Naive B cell (primary cell): ENCODE results near the gene SLC9A5. TPM values are rescaled to one million over a fixed set of nuclear protein-coding genes. Genes with fewer than 3 reads are reported as not detected.

Source experiments
- ATAC-seq, 2 donors: fragments of 150-1000 bp; cut with Tn5 transposase; 2 replicates each; pipeline ENCODE4 v1.10.0; 2021; ENCODE audit warnings: low read depth in 2 of 2, mild to moderate bottlenecking in 2 of 2, moderate library complexity in 2 of 2
- DNase-seq: peaks from one replicate; pipeline ENCODE4 v3.0.0; 2022
- H3K27ac Mint-ChIP-seq, 6 donors: one replicate each; pipeline ENCODE4 v1.8.0; 2020 to 2022; ENCODE audit warnings: mild to moderate bottlenecking in 6 of 6, mixed read lengths in 6 of 6, moderate library complexity in 5 of 6, inconsistent platforms in 2 of 6
- H3K27me3 Mint-ChIP-seq, 3 donors: one replicate each; pipeline ENCODE4 v1.8.0; 2021 to 2022; ENCODE audit warnings: mixed read lengths in 3 of 3, mild to moderate bottlenecking in 1 of 3
- H3K36me3 Mint-ChIP-seq, 2 donors: one replicate each; pipeline ENCODE4 v1.8.0; 2020 to 2022; ENCODE audit warnings: mixed read lengths in 2 of 2, inconsistent platforms in 1 of 2, mild to moderate bottlenecking in 1 of 2
- H3K4me1 Mint-ChIP-seq, 3 donors: one replicate each; pipeline ENCODE4 v1.8.0; 2020 to 2022; ENCODE audit warnings: mixed read lengths in 3 of 3, inconsistent platforms in 1 of 3, mild to moderate bottlenecking in 1 of 3, moderate library complexity in 1 of 3
- H3K4me3 Mint-ChIP-seq, 8 donors: one replicate each; pipeline ENCODE4 v1.8.0; 2020 to 2022; ENCODE audit warnings: mild to moderate bottlenecking in 8 of 8, mixed read lengths in 8 of 8, moderate library complexity in 8 of 8, inconsistent platforms in 2 of 8
- H3K9me3 Mint-ChIP-seq, 7 donors: one replicate each; pipeline ENCODE4 v1.8.0; 2020 to 2022; ENCODE audit warnings: mixed read lengths in 7 of 7, mild to moderate bottlenecking in 5 of 7, inconsistent platforms in 2 of 7, moderate library complexity in 1 of 7
- polyA plus RNA-seq, 6 donors: library from polyadenylated mRNA; unstranded; fragments of 300-500 nt; fragmentation: Illumina TruSeq; gene quantifications; one replicate each; pipeline ENCODE4 v1.2.3, GENCODE V29; 2021; ENCODE audit warnings: low read depth in 6 of 6

The SLC9A5 gene
- polyA plus RNA-seq, 6 donors from 2014 or later = 0.08 to 0.14 (median 0.10) TPM; not detected in 2

DNA sequence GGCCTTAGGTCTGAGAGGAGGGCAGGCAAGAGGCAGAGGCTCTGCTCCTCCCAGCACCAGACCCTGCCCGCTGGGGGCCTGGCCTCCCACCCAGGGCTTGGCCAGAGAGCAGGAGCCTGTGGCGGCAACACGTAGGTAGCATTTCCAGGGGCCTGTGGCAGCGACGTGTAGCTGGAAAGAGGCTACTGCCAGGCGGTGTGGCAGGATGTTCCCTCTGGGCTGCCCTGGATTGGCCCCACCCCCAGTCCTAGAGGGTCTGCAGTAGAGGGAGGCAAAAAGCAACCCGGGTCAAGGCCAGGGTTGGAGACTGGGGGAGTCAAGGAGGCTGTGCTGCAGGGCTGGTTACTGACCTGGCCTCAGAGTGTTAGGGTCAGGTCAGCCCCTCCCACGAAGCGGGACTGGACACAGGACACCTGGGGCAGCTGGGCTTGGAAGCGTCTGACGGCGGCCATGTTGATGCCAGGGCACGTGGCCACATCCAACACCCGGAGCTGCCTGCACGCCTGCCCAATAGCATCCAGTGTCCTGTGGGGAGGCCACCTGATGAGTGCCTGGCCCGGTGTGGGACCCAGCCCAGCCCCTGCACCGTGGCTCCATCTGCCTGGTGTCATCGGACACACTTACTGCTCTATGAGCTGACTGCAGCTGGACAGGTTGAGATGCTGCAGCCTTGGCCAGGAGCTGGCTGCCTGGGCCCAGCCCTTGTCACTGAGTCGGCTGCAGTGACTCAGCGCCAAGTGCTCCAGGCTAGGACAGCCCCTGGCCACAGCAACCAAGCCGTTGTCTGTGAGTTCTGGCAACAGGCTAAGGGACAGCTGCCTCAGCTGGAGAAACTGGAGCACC is 41.3 kb upstream of the SLC9A5 start:
- ATAC-seq (no peak), DNase-seq (no peak)
- H3K27ac Mint-ChIP-seq = no peak overlapping the region

DNA sequence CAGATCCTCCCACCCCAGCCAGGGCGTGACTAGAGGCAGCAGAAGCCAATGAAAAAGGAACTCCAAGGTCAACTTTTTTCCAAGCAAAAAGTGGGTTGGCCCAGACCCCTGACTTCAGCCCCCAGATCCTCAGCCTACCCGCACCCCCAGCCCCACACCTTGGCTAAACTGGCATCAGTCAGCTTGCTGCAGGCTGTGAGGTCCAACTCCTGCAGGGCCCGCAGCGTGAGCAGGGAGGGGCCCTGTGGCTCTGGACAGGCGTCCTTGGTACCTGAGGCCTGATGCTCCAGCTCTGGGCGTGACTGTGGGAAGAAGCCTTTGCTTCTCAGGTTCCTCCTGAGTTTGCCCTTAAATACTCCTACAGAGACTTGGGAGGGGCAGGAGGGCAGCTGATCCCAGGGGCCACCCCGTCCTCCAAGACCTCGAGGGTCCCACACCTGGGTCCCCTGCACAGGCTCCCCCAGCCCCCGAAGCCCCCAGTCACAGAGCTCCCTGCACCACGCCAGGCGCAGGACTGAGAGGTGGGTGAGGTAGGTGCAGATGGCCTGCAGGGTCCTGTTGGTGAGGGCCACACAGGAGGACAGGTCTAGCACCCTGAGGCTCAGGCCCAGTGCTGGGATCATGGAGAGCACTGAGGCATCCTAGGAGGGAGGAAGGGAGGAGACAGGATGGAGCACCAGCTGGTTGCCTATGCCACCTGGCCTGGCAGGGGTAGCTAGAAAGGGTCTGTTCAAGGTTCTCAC is 40.5 kb upstream of the SLC9A5 start:
- Mint-ChIP-seq H3K27ac (peak overlapping the region in 1 of 6 donors; percentile 59), H3K27me3 (no peaks in the 10 kb centered on the region), H3K4me1 (peaks cover 0 to 3% (median 0%) of the 10 kb centered on the region in 3 donors), H3K36me3 (no peaks in the 10 kb centered on the region), H3K4me3 (no peak overlapping the region), H3K9me3 (no peaks in the 10 kb centered on the region)
- DNase-seq = no peak
- no peak for ATAC-seq

More for the DNA sequence above, 41.3 kb upstream of the SLC9A5 start:
- peaks cover 0 to 3% (median 0%) of the 10 kb centered on the region in 3 donors for H3K4me1 Mint-ChIP-seq
- H3K27me3 Mint-ChIP-seq = no peaks in the 10 kb centered on the region
- no peaks in the 10 kb centered on the region for H3K36me3 Mint-ChIP-seq
- no peaks in the 10 kb centered on the region for H3K9me3 Mint-ChIP-seq
- H3K4me3 Mint-ChIP-seq = no peak overlapping the region

DNA sequence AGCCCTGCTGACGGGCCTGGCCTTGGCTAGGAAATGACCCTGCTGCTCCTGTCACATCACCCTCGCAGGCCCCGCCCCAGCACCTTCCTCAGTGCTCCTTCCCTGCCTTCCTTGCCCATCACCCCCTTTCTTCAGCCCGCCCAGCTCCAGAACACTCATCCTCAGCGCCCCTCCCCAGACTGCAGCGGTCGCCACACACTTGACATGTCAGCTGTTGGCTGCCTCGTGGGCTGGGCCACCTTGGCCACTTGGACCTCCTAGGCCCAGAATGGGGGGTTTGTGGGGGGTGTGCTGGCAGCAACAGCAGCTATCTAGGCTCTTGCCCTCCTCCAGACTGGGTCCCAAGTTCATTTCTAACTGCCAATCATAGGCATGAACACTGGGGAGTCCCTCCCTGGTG is 39.2 kb upstream of the SLC9A5 start:
- DNase-seq (no peak), ATAC-seq (no peak)
- Mint-ChIP-seq H3K27ac (no peak overlapping the region), H3K27me3 (no peaks in the 10 kb centered on the region), H3K36me3 (no peaks in the 10 kb centered on the region), H3K4me3 (no peak overlapping the region), H3K4me1 (peaks cover 0 to 3% (median 0%) of the 10 kb centered on the region in 3 donors), H3K9me3 (no peaks in the 10 kb centered on the region)

DNA sequence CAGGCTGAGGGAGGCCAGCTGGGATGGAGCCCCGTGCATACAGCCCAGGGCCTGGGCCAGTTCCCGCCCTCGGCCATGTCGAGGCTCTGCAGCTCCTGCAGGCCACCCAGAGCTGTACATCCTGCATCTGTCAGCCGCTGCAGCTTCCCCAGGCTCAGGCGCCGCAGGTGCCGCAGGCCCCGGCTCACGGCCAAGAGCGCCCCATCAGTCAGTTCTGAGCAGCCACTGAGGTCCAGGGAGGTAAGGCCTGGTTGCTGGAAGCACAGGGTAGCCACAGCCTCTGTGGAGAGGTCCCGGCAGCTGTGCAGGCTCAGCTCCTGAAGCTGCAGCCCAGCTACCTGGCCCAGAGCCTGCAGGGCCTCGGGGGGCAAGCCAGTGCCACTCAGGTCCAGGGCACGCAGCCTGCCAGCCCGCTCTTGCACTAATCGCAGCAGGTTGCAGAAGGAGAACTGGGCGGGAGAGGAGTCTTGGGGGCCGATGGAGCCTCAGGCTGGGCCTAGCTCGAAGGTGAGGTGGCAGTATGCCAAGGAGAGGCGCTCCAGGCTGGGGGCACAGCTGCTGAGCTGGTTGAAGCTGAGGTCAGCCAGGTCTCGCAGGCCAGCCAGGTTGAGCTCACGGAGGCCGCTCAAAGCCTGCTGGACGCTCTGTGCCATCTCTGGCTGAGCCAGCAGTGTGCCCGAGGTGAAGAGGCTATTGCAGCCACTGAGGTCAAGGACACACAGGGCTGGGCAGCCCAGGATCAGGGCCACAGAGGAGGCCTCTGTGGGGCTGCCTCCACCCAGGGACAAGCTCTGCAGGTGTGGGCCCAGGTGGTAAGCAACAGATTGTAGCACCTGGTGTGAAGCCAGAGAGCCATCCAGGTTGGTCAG is 38.5 kb upstream of the SLC9A5 start:
- H3K27me3 Mint-ChIP-seq = no peaks in the 10 kb centered on the region
- H3K4me1 Mint-ChIP-seq = peaks cover 0 to 3% (median 0%) of the 10 kb centered on the region in 3 donors
- DNase-seq = no peak
- ATAC-seq = no peak
- no peaks in the 10 kb centered on the region for H3K9me3 Mint-ChIP-seq
- H3K27ac Mint-ChIP-seq = peak overlapping the region in 1 of 6 donors; percentile 43
- H3K4me3 Mint-ChIP-seq = no peak overlapping the region
- H3K36me3 Mint-ChIP-seq = no peaks in the 10 kb centered on the region

DNA sequence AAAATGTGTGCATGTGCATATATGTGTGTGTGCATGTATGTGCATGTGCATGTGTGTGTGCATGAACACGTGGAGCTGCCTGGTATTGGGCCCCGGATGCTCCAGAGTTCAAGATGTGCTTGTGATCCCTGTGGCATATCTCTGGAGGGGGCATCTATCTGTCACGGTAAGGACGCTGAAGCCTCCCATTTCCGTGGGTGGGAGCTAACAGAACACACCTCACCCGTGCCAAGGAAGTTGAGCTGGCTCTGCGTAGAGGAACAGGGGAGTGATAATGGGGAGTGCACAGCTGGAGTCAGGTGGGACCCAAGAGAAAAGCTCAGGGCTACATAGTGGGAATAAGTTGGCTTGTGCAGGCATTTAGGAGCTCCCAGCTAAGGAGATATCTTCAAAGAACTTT is 37.1 kb upstream of the SLC9A5 start:
- Mint-ChIP-seq H3K27me3 (no peaks in the 10 kb centered on the region), H3K9me3 (no peaks in the 10 kb centered on the region)

DNA sequence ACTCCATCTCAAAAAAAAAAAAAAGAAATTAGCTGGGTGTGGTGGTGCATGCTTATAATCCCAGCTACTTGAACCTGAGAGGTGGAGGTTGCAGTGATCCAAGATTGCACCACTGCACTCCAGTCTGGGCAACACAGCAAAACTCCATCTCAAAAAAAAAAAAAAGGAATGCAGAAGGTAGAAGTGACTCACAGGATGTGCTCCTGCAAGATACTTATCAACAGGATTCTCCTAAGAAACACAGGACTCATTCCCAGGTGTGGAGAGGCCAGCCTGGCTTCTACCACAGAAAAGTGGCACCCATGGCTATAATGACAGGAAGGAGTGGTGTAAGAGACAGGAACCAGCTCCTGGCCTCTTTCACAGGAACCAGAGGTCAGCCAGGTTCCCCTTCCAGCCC is 36.0 kb upstream of the SLC9A5 start:
- Mint-ChIP-seq H3K9me3 (no peaks in the 10 kb centered on the region), H3K4me1 (peaks cover 0 to 9% (median 6%) of the 10 kb centered on the region in 3 donors), H3K27me3 (no peaks in the 10 kb centered on the region), H3K36me3 (no peaks in the 10 kb centered on the region), H3K27ac (peak overlapping the region in 1 of 6 donors; percentile 26), H3K4me3 (no peak overlapping the region)
- DNase-seq (no peak), ATAC-seq (no peak)

More for the DNA sequence above, 37.1 kb upstream of the SLC9A5 start:
- Mint-ChIP-seq H3K4me1 (peaks cover 0 to 6% (median 5%) of the 10 kb centered on the region in 3 donors), H3K4me3 (no peak overlapping the region), H3K36me3 (no peaks in the 10 kb centered on the region), H3K27ac (peak overlapping the region in 1 of 6 donors; percentile 36)
- ATAC-seq (no peak), DNase-seq (no peak)

DNA sequence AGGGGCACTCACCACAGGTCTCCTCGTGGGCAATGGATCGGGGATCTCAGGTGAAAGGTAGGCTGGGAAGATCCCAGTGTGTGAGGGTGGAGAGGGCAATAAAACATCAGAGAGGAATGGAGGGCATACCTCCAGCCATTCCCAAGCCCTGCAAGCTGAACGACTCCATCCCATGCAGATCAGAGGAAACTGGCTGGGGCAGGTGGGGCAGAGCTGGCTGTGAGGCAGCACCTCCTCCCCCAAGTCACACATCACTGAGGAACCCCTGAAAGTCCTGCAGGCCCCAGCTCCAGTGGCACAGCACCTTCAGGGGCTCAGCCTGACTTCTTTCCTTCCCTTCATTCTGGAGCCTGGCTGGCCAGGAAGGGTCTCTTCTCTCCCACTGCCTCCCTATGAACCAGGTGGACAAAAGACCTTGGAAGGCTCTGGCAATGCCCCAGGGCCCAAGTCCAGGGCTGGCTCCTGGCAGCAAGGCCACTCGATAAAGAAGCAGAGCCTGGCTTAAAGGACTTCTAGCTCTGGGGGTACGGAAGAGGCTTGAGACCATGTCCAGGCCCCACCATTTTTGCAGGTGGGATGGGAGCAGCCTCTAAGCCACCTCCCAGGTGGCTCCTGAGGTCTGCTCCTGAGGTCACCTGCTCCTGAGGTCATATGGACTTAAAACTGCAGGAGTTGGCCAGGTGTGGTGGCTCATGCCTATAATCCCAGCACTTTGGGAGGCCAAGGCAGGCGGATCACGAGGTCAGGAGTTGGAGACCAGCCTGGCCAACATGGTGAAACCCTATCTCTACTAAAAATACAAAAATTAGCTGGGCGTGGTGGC is 35.4 kb upstream of the SLC9A5 start:
- no peak for ATAC-seq
- DNase-seq = no peak
- H3K36me3 Mint-ChIP-seq = no peaks in the 10 kb centered on the region
- H3K27ac Mint-ChIP-seq = no peak overlapping the region
- H3K9me3 Mint-ChIP-seq = no peaks in the 10 kb centered on the region
- H3K4me3 Mint-ChIP-seq = no peak overlapping the region
- peaks cover 0 to 9% (median 6%) of the 10 kb centered on the region in 3 donors for H3K4me1 Mint-ChIP-seq
- no peaks in the 10 kb centered on the region for H3K27me3 Mint-ChIP-seq

DNA sequence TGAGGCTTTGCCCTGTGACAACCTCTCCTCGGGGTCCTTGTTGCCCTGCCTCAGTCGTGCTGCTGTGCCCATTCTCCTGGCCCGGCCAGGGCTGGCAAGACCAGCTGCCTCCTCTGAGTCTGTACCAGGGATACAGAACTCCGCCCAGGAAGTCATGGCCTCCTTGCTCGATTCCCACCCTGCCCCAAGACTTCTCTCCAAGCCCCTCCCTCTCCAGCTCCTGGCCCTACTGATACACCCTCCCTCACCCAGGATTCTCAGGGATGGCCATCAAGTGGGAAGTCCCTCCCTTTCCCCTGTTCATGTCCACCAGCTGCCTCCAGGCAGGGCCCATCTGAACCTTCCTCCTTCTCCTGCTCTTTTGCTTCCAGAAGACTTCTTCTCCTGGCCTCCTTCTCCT is 33.1 kb upstream of the SLC9A5 start:
- Mint-ChIP-seq H3K9me3 (no peaks in the 10 kb centered on the region), H3K4me3 (no peak overlapping the region), H3K36me3 (peaks cover 0 to 3% of the 10 kb centered on the region in 2 donors), H3K27me3 (no peaks in the 10 kb centered on the region), H3K4me1 (peaks cover 0 to 9% (median 3%) of the 10 kb centered on the region in 3 donors), H3K27ac (peak overlapping the region in 2 of 6 donors; percentile 74 to 85)
- ATAC-seq (no peak), DNase-seq (no peak)

DNA sequence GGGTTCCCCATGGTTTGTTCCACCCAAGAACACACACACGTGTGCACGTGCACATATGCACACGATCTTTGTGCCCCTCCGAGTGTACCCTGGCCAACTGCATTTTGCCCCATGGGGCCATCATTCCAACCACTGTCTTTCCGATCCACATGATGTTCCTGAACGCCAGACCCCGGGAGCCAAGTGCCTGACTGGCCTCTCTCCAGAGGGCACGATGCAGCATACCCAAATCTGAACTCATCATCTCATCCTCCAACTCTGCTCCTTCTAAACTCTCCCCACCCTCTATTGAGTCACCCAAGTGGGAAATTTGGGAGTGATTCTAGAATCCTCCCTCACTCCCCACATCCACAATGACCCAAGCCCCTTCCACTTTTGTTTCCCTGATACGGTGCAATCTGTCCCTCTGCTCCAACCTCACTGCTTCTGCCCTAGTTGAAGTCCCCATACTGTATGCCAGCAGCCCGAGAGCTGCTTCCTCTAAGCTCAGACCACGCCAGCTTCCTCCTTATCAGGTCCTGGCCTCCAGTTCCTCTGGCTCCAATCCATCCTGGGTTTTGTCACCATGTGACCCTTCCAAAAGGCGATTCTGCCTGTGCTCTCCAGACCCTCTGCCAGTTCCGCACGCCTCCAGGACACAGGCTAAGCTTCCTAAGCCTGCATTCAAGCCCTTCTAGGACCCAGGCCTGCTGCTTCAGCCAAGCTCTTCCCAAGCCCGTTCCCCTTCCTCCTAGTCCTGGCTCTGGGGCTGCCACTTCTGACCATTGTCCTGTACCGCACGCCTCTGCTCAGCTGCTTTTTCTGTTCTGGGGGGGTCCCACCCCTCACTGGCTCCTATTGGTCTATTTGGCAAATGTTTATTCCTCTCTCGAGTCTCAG is 31.9 kb upstream of the SLC9A5 start:
- Mint-ChIP-seq H3K4me1 (peaks cover 0 to 9% (median 3%) of the 10 kb centered on the region in 3 donors), H3K27ac (peak overlapping the region in 2 of 6 donors; percentile 3 to 13), H3K9me3 (no peaks in the 10 kb centered on the region), H3K36me3 (peaks cover 0 to 6% of the 10 kb centered on the region in 2 donors), H3K27me3 (no peaks in the 10 kb centered on the region), H3K4me3 (no peak overlapping the region)
- DNase-seq (no peak), ATAC-seq (no peak)

DNA sequence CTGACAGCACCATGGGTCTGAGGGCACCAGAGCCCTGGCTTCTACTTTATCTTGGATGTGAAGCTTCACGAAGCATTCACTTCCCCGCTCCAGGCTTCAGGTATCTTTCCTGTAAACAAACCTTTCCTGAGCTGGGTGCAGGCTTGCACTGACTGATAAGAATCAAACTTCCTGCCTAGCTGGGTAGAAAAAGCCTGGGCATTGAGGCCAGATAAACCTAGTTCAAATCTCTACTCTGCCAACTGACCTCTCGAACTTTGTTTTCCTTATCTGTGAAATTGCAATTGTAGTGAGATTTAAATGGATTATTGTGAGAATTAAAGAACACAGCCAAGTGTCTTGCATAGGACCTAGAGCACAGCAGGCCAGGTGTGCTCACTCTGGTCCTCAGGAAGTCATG is 24.8 kb upstream of the SLC9A5 start:
- DNase-seq (no peak), ATAC-seq (no peak)
- H3K9me3 Mint-ChIP-seq = no peaks in the 10 kb centered on the region
- H3K27ac Mint-ChIP-seq = peak overlapping the region in 1 of 6 donors; percentile 43
- peak overlapping the region in 1 of 8 donors; percentile 18 for H3K4me3 Mint-ChIP-seq
- H3K27me3 Mint-ChIP-seq = no peaks in the 10 kb centered on the region
- H3K36me3 Mint-ChIP-seq = peaks cover 7 to 9% of the 10 kb centered on the region in 2 donors
- peaks cover 23 to 30% (median 28%) of the 10 kb centered on the region in 3 donors for H3K4me1 Mint-ChIP-seq

DNA sequence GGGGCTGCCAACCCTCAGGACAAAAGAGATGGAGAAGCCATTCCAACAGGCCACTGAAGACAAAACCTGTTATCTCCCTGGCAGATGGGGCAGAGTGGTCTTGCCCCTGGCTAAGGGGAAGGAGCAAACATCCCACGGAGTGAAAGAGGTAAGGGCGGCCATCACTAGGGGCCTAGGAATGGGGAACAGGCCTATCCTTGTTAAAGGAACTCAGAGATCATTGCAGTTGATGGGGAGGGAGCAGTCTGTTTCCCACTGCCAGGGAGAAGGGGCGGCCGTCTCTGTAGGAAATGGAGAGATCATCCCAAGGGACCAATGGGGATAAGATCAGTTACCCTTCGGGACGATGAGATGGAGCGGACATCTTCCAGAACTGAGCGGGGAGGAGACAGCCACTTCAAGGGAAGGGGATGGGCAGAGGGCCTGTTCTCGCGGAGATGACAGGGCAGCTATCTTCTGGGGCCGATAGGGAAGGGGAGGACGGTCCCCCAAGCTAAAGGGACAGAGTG is 22.4 kb upstream of the SLC9A5 start:
- H3K27me3 Mint-ChIP-seq = no peaks in the 10 kb centered on the region
- H3K27ac Mint-ChIP-seq = peak overlapping the region; percentile 92 to 100 (median 96)
- H3K9me3 Mint-ChIP-seq = no peaks in the 10 kb centered on the region
- peaks cover 23 to 38% (median 28%) of the 10 kb centered on the region in 3 donors for H3K4me1 Mint-ChIP-seq
- no peak for ATAC-seq
- peaks cover 3 to 7% of the 10 kb centered on the region in 2 donors for H3K36me3 Mint-ChIP-seq
- H3K4me3 Mint-ChIP-seq = peak overlapping the region; percentile 95 to 100 (median 100)
- no peak for DNase-seq
